IMR-90 (cell line): ENCODE results near the gene PALS1. TPM values are rescaled to one million over a fixed set of nuclear protein-coding genes. Genes with fewer than 3 reads are reported as not detected.
A peak's percentile ranks its signal among the peaks of the same experiment; 100 is the strongest.

ENCODE experiments used
- ATAC-seq: fragments of 200-7000 bp; cut with Tn5 transposase; 2 replicates; pipeline ENCODE4 v1.9.1; 2020; ENCODE audit warnings: low read depth, mild to moderate bottlenecking, moderate library complexity
- BruUV-seq: library from RNA; stranded (reverse); fragments of 400-500 nt; replicated peaks from 2 replicates; lab custom pipeline; 2021; lab: Mats Ljungman, UMichigan
- CTCF ChIA-PET: fragments of 300-600 bp; formaldehyde crosslinking; extraction: SDS; loops from one replicate; lab custom pipeline; 2021; ENCODE audit warnings: antibody characterized with exemption; lab: Yijun Ruan, JAX
- POLR2A ChIA-PET: fragments of 300-600 bp; sonication (Branson Sonifier 250); formaldehyde crosslinking; loops from one replicate; lab custom pipeline; 2022; ENCODE audit warnings: antibody characterized with exemption; ENCODE audit not compliant: unreplicated experiment; lab: Charles Lee
- DNase-seq: peaks from one replicate; pipeline ENCODE4 v3.0.0; 2013
- H2AFZ ChIP-seq: replicated peaks from 2 replicates; pipeline ENCODE3; 2013; ENCODE audit warnings: low read length, mild to moderate bottlenecking; ENCODE audit not compliant: poor library complexity
- H2AK5ac ChIP-seq: 2 replicates; pipeline ENCODE4 v1.6.1; 2013; ENCODE audit warnings: low read depth, low read length, inconsistent platforms
- H2AK9ac ChIP-seq: replicated peaks from 2 replicates; pipeline ENCODE3; 2013; ENCODE audit warnings: mild to moderate bottlenecking, low read depth, low read length, moderate library complexity; ENCODE audit not compliant: poor library complexity
- H2BK120ac ChIP-seq: 2 replicates; pipeline ENCODE4 v1.6.1; 2013; ENCODE audit warnings: low read depth, low read length, inconsistent platforms
- H2BK15ac ChIP-seq: 3 replicates; pipeline ENCODE4 v1.6.1; 2013; ENCODE audit warnings: low read depth, low read length, inconsistent platforms
- H2BK20ac ChIP-seq: 2 replicates; pipeline ENCODE4 v1.6.1; 2013; ENCODE audit warnings: low read depth, mild to moderate bottlenecking, inconsistent platforms, low read length, moderate library complexity
- H2BK5ac ChIP-seq: 2 replicates; pipeline ENCODE4 v1.6.1; 2013; ENCODE audit warnings: mild to moderate bottlenecking, low read depth, low read length, inconsistent platforms; ENCODE audit not compliant: poor library complexity, severe bottlenecking
- H3K14ac ChIP-seq: replicated peaks from 2 replicates; pipeline ENCODE4 v1.6.1; 2013; ENCODE audit warnings: low read depth, low read length, inconsistent platforms
- H3K18ac ChIP-seq: 2 replicates; pipeline ENCODE4 v1.6.1; 2013; ENCODE audit warnings: low read depth, low read length, control low read depth
- H3K23ac ChIP-seq: 2 replicates; pipeline ENCODE4 v1.6.1; 2013; ENCODE audit warnings: low read depth, low read length, inconsistent platforms
- H3K27ac ChIP-seq: 2 replicates; pipeline ENCODE4 v1.5.1; 2013; ENCODE audit warnings: mild to moderate bottlenecking, control low read depth, low read length; ENCODE audit not compliant: insufficient read depth
- H3K27me3 ChIP-seq: 2 replicates; pipeline ENCODE4 v1.6.1; 2013; ENCODE audit warnings: low read length; ENCODE audit not compliant: control insufficient read depth, insufficient read depth
- H3K36me3 ChIP-seq: 2 replicates; pipeline ENCODE4 v1.6.1; 2013; ENCODE audit warnings: low read length, mixed read lengths; ENCODE audit not compliant: control insufficient read depth, insufficient read depth
- H3K4ac ChIP-seq: 2 replicates; pipeline ENCODE4 v1.6.1; 2013; ENCODE audit warnings: low read depth, low read length, inconsistent platforms
- H3K4me1 ChIP-seq: 2 replicates; pipeline ENCODE4 v1.6.1; 2013; ENCODE audit warnings: low read length, mixed read lengths; ENCODE audit not compliant: control insufficient read depth, insufficient read depth
- H3K4me2 ChIP-seq: 2 replicates; pipeline ENCODE4 v1.6.1; 2013; ENCODE audit warnings: low read depth, mild to moderate bottlenecking, control low read depth, low read length, moderate library complexity
- H3K4me3 ChIP-seq: 2 replicates; pipeline ENCODE4 v1.5.1; 2013; ENCODE audit warnings: low read depth, mild to moderate bottlenecking, control low read depth, low read length, moderate library complexity; ENCODE audit not compliant: insufficient read depth
- H3K56ac ChIP-seq: 2 replicates; pipeline ENCODE4 v1.6.1; 2013; ENCODE audit warnings: low read length, inconsistent platforms; ENCODE audit not compliant: insufficient read depth; ENCODE audit errors: extremely low read depth
- H3K79me1 ChIP-seq, 2 experiments: 2 replicates each; pipeline ENCODE4 v1.6.1; 2013; ENCODE audit warnings: low read length in 2 of 2, inconsistent platforms in 1 of 2, low read depth in 1 of 2
- H3K9ac ChIP-seq: 2 replicates; pipeline ENCODE4 v1.6.1; 2013; ENCODE audit warnings: low read depth, low read length, control low read depth
- H3K9me1 ChIP-seq: 2 replicates; pipeline ENCODE4 v1.6.1; 2013; ENCODE audit warnings: low read length, inconsistent platforms; ENCODE audit not compliant: insufficient read depth
- H3K9me3 ChIP-seq: 2 replicates; pipeline ENCODE4 v1.6.1; 2013; ENCODE audit warnings: low read length; ENCODE audit not compliant: control insufficient read depth, insufficient read depth
- H4K20me1 ChIP-seq: 2 replicates; pipeline ENCODE4 v1.6.1; 2013; ENCODE audit warnings: low read length, inconsistent platforms; ENCODE audit not compliant: insufficient read depth
- H4K5ac ChIP-seq: 2 replicates; pipeline ENCODE4 v1.6.1; 2013; ENCODE audit warnings: mild to moderate bottlenecking, low read depth, low read length, control low read depth
- H4K8ac ChIP-seq, 2 experiments: 2 replicates each; pipeline ENCODE4 v1.6.1; 2013; ENCODE audit warnings: low read depth in 2 of 2, low read length in 2 of 2, control low read depth in 1 of 2, inconsistent platforms in 1 of 2
- H4K91ac ChIP-seq: 2 replicates; pipeline ENCODE4 v1.6.1; 2013; ENCODE audit warnings: low read depth, low read length, inconsistent platforms; ENCODE audit not compliant: insufficient read depth
- CHD1 ChIP-seq: IDR thresholded peaks from 2 replicates; pipeline ENCODE4 v1.6.1; 2012; ENCODE audit warnings: low read depth, low read length, improper control_type of control experiment
- MXI1 ChIP-seq: IDR thresholded peaks from 2 replicates; pipeline ENCODE4 v1.6.1; 2012; ENCODE audit warnings: low read depth, mild to moderate bottlenecking, low read length, moderate library complexity, borderline replicate concordance
- WGBS, 2 experiments: methylation state at CpG; one replicate each; pipeline versions ENCODE4 v1.1.5 to v1.1.7; 2013; ENCODE audit warnings: missing lambda C conversion rate in 2 of 2; ENCODE audit not compliant: insufficient read length in 1 of 2; ENCODE audit errors: extremely low coverage in 2 of 2; 5-methylcytosine and 5-hydroxymethylcytosine counted together
- dilution Hi-C: fragments of 300-500 bp; cut with HindIII; formaldehyde crosslinking; loops from one replicate; pipeline ENCODE4 v1.14.3; 2018; ENCODE audit warnings: low sequenced_read_pairs; ENCODE audit not compliant: unreplicated experiment
- in situ Hi-C: fragments of 300-500 bp; cut with MboI; formaldehyde crosslinking; loops from 3 replicates; pipeline ENCODE4 v1.14.3; 2019; ENCODE audit warnings: low sequenced_read_pairs, inconsistent platforms, mixed read lengths
- intact Hi-C: fragments of 100-400 bp; cut with micrococcal nuclease; formaldehyde crosslinking; loops from 2 replicates; pipeline ENCODE4 v1.10.0; 2022
- polyA plus RNA-seq, 3 experiments: library from polyadenylated mRNA; depleted of rRNA; stranded (reverse); fragments of >200 nt; gene quantifications; 2 replicates each; pipeline ENCODE4 v1.2.3, GENCODE V29; 2012; ENCODE audit warnings: low replicate concordance in 1 of 3
- total RNA-seq: library from RNA; depleted of rRNA; stranded (reverse); fragments of >200 nt; gene quantifications from 2 replicates; pipeline ENCODE4 v1.2.3, GENCODE V29; 2012

The PALS1 gene
- total and polyA plus RNA-seq, 2 of the 4 experiments (the other 2 are of a cell fraction) = 17.7 to 40.1 TPM

- CTCF ChIA-PET = no interaction called here
- Histone ChIP-seq H2BK20ac (peak overlapping the region; percentile 59; the same call in 1 of the 2 replicates), H3K79me1 (peaks cover 0 to 15% of the 10 kb centered on the region in 2 experiments; a peak in 2 of 4 replicates), H3K9me1 (peaks cover 2% of the 10 kb centered on the region; the same call in 1 of the 2 replicates), H3K4me2 (peak overlapping the region; percentile 85), H3K23ac (peak overlapping the region; percentile 45), H4K20me1 (peaks cover 6% of the 10 kb centered on the region; the same call in 1 of the 2 replicates), H3K27ac (peak overlapping the region; percentile 48), H3K9me3 (no peaks in the 10 kb centered on the region), H4K5ac (peak overlapping the region; percentile 10), H2BK15ac (0 out of 3 replicates have a peak overlapping the region, but pooled peaks have one; percentile 12), H3K36me3 (no peaks in the 10 kb centered on the region), H2AK9ac (peak overlapping the region; percentile 16), H3K18ac (peak overlapping the region; percentile 10; the same call in 1 of the 2 replicates), H4K91ac (peak overlapping the region; percentile 69), H4K8ac (peak overlapping the region; percentile 31 to 71), H3K4me1 (peaks cover 4% of the 10 kb centered on the region), H3K56ac (peak overlapping the region; percentile 61), H3K9ac (peak overlapping the region; percentile 61), H3K4me3 (peak overlapping the region; percentile 48), H2AK5ac (peak overlapping the region; percentile 73; the same call in 1 of the 2 replicates), H3K14ac (peak overlapping the region; percentile 57), H2BK120ac (peak overlapping the region; percentile 73), H2AFZ (peak overlapping the region; percentile 65), H3K4ac (peak overlapping the region; percentile 69), H3K27me3 (no peaks in the 10 kb centered on the region), H2BK5ac (peak overlapping the region; percentile 3)
- in situ Hi-C loops (no loop called here), dilution Hi-C loops (no loop called here), intact Hi-C loops (loop anchor here (2.0 to 5.0 kb wide), 3 partner anchors 28 to 74 kb away; no protein-coding TSS in a partner anchor)
- no TSS peak for BruUV-seq
- POLR2A ChIA-PET = no interaction called here
- 20% methylated on average over 14 of the region's 23 CpGs; no CpG with 5 or more reads in 1 of the 2 experiments for WGBS, 2 experiments
- DNase-seq (peak; percentile 11), ATAC-seq (peak; percentile 48)
- TF ChIP-seq CHD1 (no peak), MXI1 (0 out of 2 replicates have a peak, but pooled peaks have one; percentile 10)
These were observed 885 bp upstream of the PALS1 start for GRCh38 chr14:67240168-67240932.
